IMR-90 (cell line): Measurements from ENCODE around the gene ANO1. TPM values are rescaled to one million over a fixed set of nuclear protein-coding genes. Genes with fewer than 3 reads are reported as not detected.

Experiments
- ATAC-seq: fragments of 200-7000 bp; cut with Tn5 transposase; 2 replicates; pipeline ENCODE4 v1.9.1; 2020; ENCODE audit warnings: low read depth, mild to moderate bottlenecking, moderate library complexity
- BruUV-seq: library from RNA; stranded (reverse); fragments of 400-500 nt; replicated peaks from 2 replicates; lab custom pipeline; 2021; lab: Mats Ljungman, UMichigan
- CTCF ChIA-PET: fragments of 300-600 bp; formaldehyde crosslinking; extraction: SDS; loops from one replicate; lab custom pipeline; 2021; ENCODE audit warnings: antibody characterized with exemption; lab: Yijun Ruan, JAX
- POLR2A ChIA-PET: fragments of 300-600 bp; sonication (Branson Sonifier 250); formaldehyde crosslinking; loops from one replicate; lab custom pipeline; 2022; ENCODE audit warnings: antibody characterized with exemption; ENCODE audit not compliant: unreplicated experiment; lab: Charles Lee
- DNase-seq: peaks from one replicate; pipeline ENCODE4 v3.0.0; 2013
- H2AFZ ChIP-seq: replicated peaks from 2 replicates; pipeline ENCODE3; 2013; ENCODE audit warnings: low read length, mild to moderate bottlenecking; ENCODE audit not compliant: poor library complexity
- H2AK5ac ChIP-seq: 2 replicates; pipeline ENCODE4 v1.6.1; 2013; ENCODE audit warnings: low read depth, low read length, inconsistent platforms
- H2AK9ac ChIP-seq: replicated peaks from 2 replicates; pipeline ENCODE3; 2013; ENCODE audit warnings: mild to moderate bottlenecking, low read depth, low read length, moderate library complexity; ENCODE audit not compliant: poor library complexity
- H2BK120ac ChIP-seq: 2 replicates; pipeline ENCODE4 v1.6.1; 2013; ENCODE audit warnings: low read depth, low read length, inconsistent platforms
- H2BK15ac ChIP-seq: 3 replicates; pipeline ENCODE4 v1.6.1; 2013; ENCODE audit warnings: low read depth, low read length, inconsistent platforms
- H2BK20ac ChIP-seq: 2 replicates; pipeline ENCODE4 v1.6.1; 2013; ENCODE audit warnings: low read depth, mild to moderate bottlenecking, inconsistent platforms, low read length, moderate library complexity
- H2BK5ac ChIP-seq: 2 replicates; pipeline ENCODE4 v1.6.1; 2013; ENCODE audit warnings: mild to moderate bottlenecking, low read depth, low read length, inconsistent platforms; ENCODE audit not compliant: poor library complexity, severe bottlenecking
- H3K14ac ChIP-seq: replicated peaks from 2 replicates; pipeline ENCODE4 v1.6.1; 2013; ENCODE audit warnings: low read depth, low read length, inconsistent platforms
- H3K18ac ChIP-seq: 2 replicates; pipeline ENCODE4 v1.6.1; 2013; ENCODE audit warnings: low read depth, low read length, control low read depth
- H3K23ac ChIP-seq: 2 replicates; pipeline ENCODE4 v1.6.1; 2013; ENCODE audit warnings: low read depth, low read length, inconsistent platforms
- H3K27ac ChIP-seq: 2 replicates; pipeline ENCODE4 v1.5.1; 2013; ENCODE audit warnings: mild to moderate bottlenecking, control low read depth, low read length; ENCODE audit not compliant: insufficient read depth
- H3K27me3 ChIP-seq: 2 replicates; pipeline ENCODE4 v1.6.1; 2013; ENCODE audit warnings: low read length; ENCODE audit not compliant: control insufficient read depth, insufficient read depth
- H3K36me3 ChIP-seq: 2 replicates; pipeline ENCODE4 v1.6.1; 2013; ENCODE audit warnings: low read length, mixed read lengths; ENCODE audit not compliant: control insufficient read depth, insufficient read depth
- H3K4ac ChIP-seq: 2 replicates; pipeline ENCODE4 v1.6.1; 2013; ENCODE audit warnings: low read depth, low read length, inconsistent platforms
- H3K4me1 ChIP-seq: 2 replicates; pipeline ENCODE4 v1.6.1; 2013; ENCODE audit warnings: low read length, mixed read lengths; ENCODE audit not compliant: control insufficient read depth, insufficient read depth
- H3K4me2 ChIP-seq: 2 replicates; pipeline ENCODE4 v1.6.1; 2013; ENCODE audit warnings: low read depth, mild to moderate bottlenecking, control low read depth, low read length, moderate library complexity
- H3K4me3 ChIP-seq: 2 replicates; pipeline ENCODE4 v1.5.1; 2013; ENCODE audit warnings: low read depth, mild to moderate bottlenecking, control low read depth, low read length, moderate library complexity; ENCODE audit not compliant: insufficient read depth
- H3K56ac ChIP-seq: 2 replicates; pipeline ENCODE4 v1.6.1; 2013; ENCODE audit warnings: low read length, inconsistent platforms; ENCODE audit not compliant: insufficient read depth; ENCODE audit errors: extremely low read depth
- H3K79me1 ChIP-seq, 2 experiments: 2 replicates each; pipeline ENCODE4 v1.6.1; 2013; ENCODE audit warnings: low read length in 2 of 2, inconsistent platforms in 1 of 2, low read depth in 1 of 2
- H3K9ac ChIP-seq: 2 replicates; pipeline ENCODE4 v1.6.1; 2013; ENCODE audit warnings: low read depth, low read length, control low read depth
- H3K9me1 ChIP-seq: 2 replicates; pipeline ENCODE4 v1.6.1; 2013; ENCODE audit warnings: low read length, inconsistent platforms; ENCODE audit not compliant: insufficient read depth
- H3K9me3 ChIP-seq: 2 replicates; pipeline ENCODE4 v1.6.1; 2013; ENCODE audit warnings: low read length; ENCODE audit not compliant: control insufficient read depth, insufficient read depth
- H4K20me1 ChIP-seq: 2 replicates; pipeline ENCODE4 v1.6.1; 2013; ENCODE audit warnings: low read length, inconsistent platforms; ENCODE audit not compliant: insufficient read depth
- H4K5ac ChIP-seq: 2 replicates; pipeline ENCODE4 v1.6.1; 2013; ENCODE audit warnings: mild to moderate bottlenecking, low read depth, low read length, control low read depth
- H4K8ac ChIP-seq, 2 experiments: 2 replicates each; pipeline ENCODE4 v1.6.1; 2013; ENCODE audit warnings: low read depth in 2 of 2, low read length in 2 of 2, control low read depth in 1 of 2, inconsistent platforms in 1 of 2
- H4K91ac ChIP-seq: 2 replicates; pipeline ENCODE4 v1.6.1; 2013; ENCODE audit warnings: low read depth, low read length, inconsistent platforms; ENCODE audit not compliant: insufficient read depth
- CEBPB ChIP-seq: IDR thresholded peaks from 2 replicates; pipeline ENCODE4 v1.6.1; 2012; ENCODE audit warnings: low read depth, low read length, improper control_type of control experiment
- CHD1 ChIP-seq: IDR thresholded peaks from 2 replicates; pipeline ENCODE4 v1.6.1; 2012; ENCODE audit warnings: low read depth, low read length, improper control_type of control experiment
- FOS ChIP-seq: fragments of 150-350 bp; IDR thresholded peaks from 2 replicates; pipeline ENCODE4 v1.6.1; 2016; ENCODE audit warnings: low read depth, low read length
- MAFK ChIP-seq: IDR thresholded peaks from 2 replicates; pipeline ENCODE4 v1.6.1; 2012; ENCODE audit warnings: low read depth, low read length, improper control_type of control experiment
- MAZ ChIP-seq: IDR thresholded peaks from 2 replicates; pipeline ENCODE4 v1.6.1; 2012; ENCODE audit warnings: low read depth, mild to moderate bottlenecking, low read length, improper control_type of control experiment, moderate library complexity, borderline replicate concordance
- NFE2L2 ChIP-seq: fragments of 150-350 bp; IDR thresholded peaks from 2 replicates; pipeline ENCODE4 v1.6.1; 2016; ENCODE audit warnings: low read depth, mild to moderate bottlenecking, low read length
- POLR2A ChIP-seq: IDR thresholded peaks from 2 replicates; pipeline ENCODE4 v1.6.1; 2012; ENCODE audit warnings: mild to moderate bottlenecking, low read depth, low read length
- RAD21 ChIP-seq: IDR thresholded peaks from 2 replicates; pipeline ENCODE4 v1.6.1; 2012; ENCODE audit warnings: low read length, improper control_type of control experiment
- RCOR1 ChIP-seq: IDR thresholded peaks from 2 replicates; pipeline ENCODE4 v1.6.1; 2012; ENCODE audit warnings: mild to moderate bottlenecking, low read length, improper control_type of control experiment; ENCODE audit not compliant: insufficient replicate concordance
- RFX5 ChIP-seq: IDR thresholded peaks from 2 replicates; pipeline ENCODE4 v1.8.0; 2012; ENCODE audit warnings: low read depth, mild to moderate bottlenecking, low read length, moderate library complexity
- SMC3 ChIP-seq: fragments of 150-350 bp; IDR thresholded peaks from 2 replicates; pipeline ENCODE4 v1.6.1; 2016; ENCODE audit warnings: low read depth, mild to moderate bottlenecking, antibody characterized with exemption, low read length, moderate library complexity
- WGBS, 2 experiments: methylation state at CpG; one replicate each; pipeline versions ENCODE4 v1.1.5 to v1.1.7; 2013; ENCODE audit warnings: missing lambda C conversion rate in 2 of 2; ENCODE audit not compliant: insufficient read length in 1 of 2; ENCODE audit errors: extremely low coverage in 2 of 2; 5-methylcytosine and 5-hydroxymethylcytosine counted together
- dilution Hi-C: fragments of 300-500 bp; cut with HindIII; formaldehyde crosslinking; loops from one replicate; pipeline ENCODE4 v1.14.3; 2018; ENCODE audit warnings: low sequenced_read_pairs; ENCODE audit not compliant: unreplicated experiment
- in situ Hi-C: fragments of 300-500 bp; cut with MboI; formaldehyde crosslinking; loops from 3 replicates; pipeline ENCODE4 v1.14.3; 2019; ENCODE audit warnings: low sequenced_read_pairs, inconsistent platforms, mixed read lengths
- intact Hi-C: fragments of 100-400 bp; cut with micrococcal nuclease; formaldehyde crosslinking; loops from 2 replicates; pipeline ENCODE4 v1.10.0; 2022
- polyA plus RNA-seq, 3 experiments: library from polyadenylated mRNA; depleted of rRNA; stranded (reverse); fragments of >200 nt; gene quantifications; 2 replicates each; pipeline ENCODE4 v1.2.3, GENCODE V29; 2012; ENCODE audit warnings: low replicate concordance in 1 of 3
- total RNA-seq: library from RNA; depleted of rRNA; stranded (reverse); fragments of >200 nt; gene quantifications from 2 replicates; pipeline ENCODE4 v1.2.3, GENCODE V29; 2012
- TF ChIP-seq, protein P1 (sequence below): conservative IDR thresholded peaks from 2 replicates; pipeline ENCODE4 v1.5.1; 2012; ENCODE audit warnings: mild to moderate bottlenecking, low read depth, low read length, improper control_type of control experiment
- TF ChIP-seq, protein P2 (sequence below): fragments of 150-350 bp; IDR thresholded peaks from 2 replicates; pipeline ENCODE4 v1.6.1; 2017; ENCODE audit warnings: mild to moderate bottlenecking, antibody characterized with exemption, low read length, low read depth
- TF ChIP-seq, protein P3 (sequence below): fragments of 150-350 bp; IDR thresholded peaks from 2 replicates; pipeline ENCODE4 v1.6.1; 2016; ENCODE audit warnings: low read depth, mild to moderate bottlenecking, low read length, moderate library complexity, borderline replicate concordance

ANO1 gene
- total and polyA plus RNA-seq, 2 of the 4 experiments (the other 2 are of a cell fraction): 4.1 to 10.7 TPM

DNA sequence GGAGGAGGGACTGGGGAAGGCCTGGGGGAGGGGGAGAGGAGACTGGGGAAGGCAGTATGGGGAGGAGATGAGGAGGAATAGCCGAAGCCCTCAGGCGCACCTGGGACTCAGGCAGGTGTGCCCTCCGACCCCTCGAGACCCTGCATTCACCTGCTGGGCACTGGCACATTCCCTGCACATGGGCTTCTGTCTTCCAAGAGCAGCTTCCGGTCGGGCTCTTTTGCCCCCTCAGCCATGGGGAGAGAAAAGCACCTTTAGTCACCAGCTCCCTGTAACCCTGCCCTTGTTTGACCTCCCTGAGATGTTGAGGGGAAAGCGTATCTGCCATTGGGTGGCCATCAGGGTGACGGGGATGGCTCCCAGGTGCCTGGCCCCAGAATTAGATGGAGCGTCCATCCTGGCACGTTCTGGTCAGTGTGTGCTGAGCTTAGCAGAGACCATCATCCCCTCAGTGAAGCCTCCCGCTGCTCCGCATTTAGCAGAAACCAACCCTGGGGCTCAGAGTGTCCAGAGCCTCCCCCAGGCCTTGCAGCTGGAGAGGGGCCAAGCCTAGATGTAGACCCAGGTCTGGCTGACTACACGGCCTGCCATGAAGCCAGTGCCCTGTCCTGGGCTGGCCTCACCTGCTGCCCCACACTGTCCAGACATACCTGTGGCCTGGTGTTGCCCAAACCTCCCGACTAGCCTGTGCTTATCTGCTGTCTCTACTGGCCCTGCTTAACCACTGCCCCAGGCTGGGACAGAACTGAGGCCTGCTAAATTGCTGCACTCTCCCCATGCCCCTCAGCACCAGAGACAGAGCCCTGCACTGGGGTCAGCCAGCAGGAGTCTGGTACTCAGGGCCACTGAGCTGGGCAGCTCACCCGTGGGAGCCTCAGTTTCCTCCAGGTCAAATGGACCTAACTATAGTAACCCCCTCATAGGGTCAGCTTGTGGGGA, 6.2 kb downstream of the ANO1 start:
- dilution Hi-C loops: no loop called here

More for the DNA sequence above, 6.2 kb downstream of the ANO1 start:
- Histone ChIP-seq H3K56ac (no peak overlapping the region), H2AFZ (no peak overlapping the region), H2BK20ac (no peak overlapping the region), H3K9ac (no peak overlapping the region), H3K27ac (no peak overlapping the region), H3K79me1 (peaks cover 0 to 48% of the 10 kb centered on the region in 2 experiments; a peak in 2 of 4 replicates), H2AK9ac (peak overlapping the region; percentile 34), H3K9me3 (no peaks in the 10 kb centered on the region), H3K36me3 (peaks cover 1% of the 10 kb centered on the region; the same call in 1 of the 2 replicates), H2AK5ac (peak overlapping the region; percentile 15; the same call in 1 of the 2 replicates), H3K4ac (no peak overlapping the region), H3K4me1 (peaks cover 6% of the 10 kb centered on the region; the same call in 1 of the 2 replicates), H4K91ac (no peak overlapping the region), H3K9me1 (peaks cover 11% of the 10 kb centered on the region; the same call in 1 of the 2 replicates), H3K4me3 (no peak overlapping the region), H3K18ac (no peak overlapping the region), H2BK5ac (no peak overlapping the region), H3K27me3 (no peaks in the 10 kb centered on the region), H4K5ac (no peak overlapping the region), H3K4me2 (no peak overlapping the region), H3K14ac (no peak overlapping the region), H3K23ac (no peak overlapping the region), H4K20me1 (0 out of 2 replicates have a peak, but pooled peaks cover 4% of the 10 kb centered on the region), H4K8ac (no peak overlapping the region), H2BK120ac (no peak overlapping the region), H2BK15ac (no peak overlapping the region)
- BruUV-seq: no TSS peak
- intact Hi-C loops: no loop called here
- ChIA-PET POLR2A (no interaction called here), CTCF (no interaction called here)
- DNase-seq (no peak), ATAC-seq (no peak)
- in situ Hi-C loops: no loop called here
- 80% methylated on average over 11 of the region's 15 CpGs; no CpG with 5 or more reads in 1 of the 2 experiments for WGBS, 2 experiments
- TF ChIP-seq RFX5 (no peak), CEBPB (no peak), MAZ (no peak), SMC3 (no peak), POLR2A (no peak), FOS (no peak), CHD1 (no peak), MAFK (no peak), RCOR1 (no peak), NFE2L2 (no peak), RAD21 (no peak)
- TF ChIP-seq, protein P1, sequence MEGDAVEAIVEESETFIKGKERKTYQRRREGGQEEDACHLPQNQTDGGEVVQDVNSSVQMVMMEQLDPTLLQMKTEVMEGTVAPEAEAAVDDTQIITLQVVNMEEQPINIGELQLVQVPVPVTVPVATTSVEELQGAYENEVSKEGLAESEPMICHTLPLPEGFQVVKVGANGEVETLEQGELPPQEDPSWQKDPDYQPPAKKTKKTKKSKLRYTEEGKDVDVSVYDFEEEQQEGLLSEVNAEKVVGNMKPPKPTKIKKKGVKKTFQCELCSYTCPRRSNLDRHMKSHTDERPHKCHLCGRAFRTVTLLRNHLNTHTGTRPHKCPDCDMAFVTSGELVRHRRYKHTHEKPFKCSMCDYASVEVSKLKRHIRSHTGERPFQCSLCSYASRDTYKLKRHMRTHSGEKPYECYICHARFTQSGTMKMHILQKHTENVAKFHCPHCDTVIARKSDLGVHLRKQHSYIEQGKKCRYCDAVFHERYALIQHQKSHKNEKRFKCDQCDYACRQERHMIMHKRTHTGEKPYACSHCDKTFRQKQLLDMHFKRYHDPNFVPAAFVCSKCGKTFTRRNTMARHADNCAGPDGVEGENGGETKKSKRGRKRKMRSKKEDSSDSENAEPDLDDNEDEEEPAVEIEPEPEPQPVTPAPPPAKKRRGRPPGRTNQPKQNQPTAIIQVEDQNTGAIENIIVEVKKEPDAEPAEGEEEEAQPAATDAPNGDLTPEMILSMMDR: no peak
- TF ChIP-seq, protein P2, sequence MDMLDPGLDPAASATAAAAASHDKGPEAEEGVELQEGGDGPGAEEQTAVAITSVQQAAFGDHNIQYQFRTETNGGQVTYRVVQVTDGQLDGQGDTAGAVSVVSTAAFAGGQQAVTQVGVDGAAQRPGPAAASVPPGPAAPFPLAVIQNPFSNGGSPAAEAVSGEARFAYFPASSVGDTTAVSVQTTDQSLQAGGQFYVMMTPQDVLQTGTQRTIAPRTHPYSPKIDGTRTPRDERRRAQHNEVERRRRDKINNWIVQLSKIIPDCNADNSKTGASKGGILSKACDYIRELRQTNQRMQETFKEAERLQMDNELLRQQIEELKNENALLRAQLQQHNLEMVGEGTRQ: no peak
- TF ChIP-seq, protein P3, sequence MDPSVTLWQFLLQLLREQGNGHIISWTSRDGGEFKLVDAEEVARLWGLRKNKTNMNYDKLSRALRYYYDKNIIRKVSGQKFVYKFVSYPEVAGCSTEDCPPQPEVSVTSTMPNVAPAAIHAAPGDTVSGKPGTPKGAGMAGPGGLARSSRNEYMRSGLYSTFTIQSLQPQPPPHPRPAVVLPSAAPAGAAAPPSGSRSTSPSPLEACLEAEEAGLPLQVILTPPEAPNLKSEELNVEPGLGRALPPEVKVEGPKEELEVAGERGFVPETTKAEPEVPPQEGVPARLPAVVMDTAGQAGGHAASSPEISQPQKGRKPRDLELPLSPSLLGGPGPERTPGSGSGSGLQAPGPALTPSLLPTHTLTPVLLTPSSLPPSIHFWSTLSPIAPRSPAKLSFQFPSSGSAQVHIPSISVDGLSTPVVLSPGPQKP: no peak
